GM21619 (cell line): ENCODE measurements around the gene POLN.

ENCODE experiments used
- ATAC-seq: cut with Tn5 transposase; IDR thresholded peaks from one replicate; pipeline ENCODE4 v1.9.1; 2021; ENCODE audit not compliant: unreplicated experiment

Gene POLN

DNA sequence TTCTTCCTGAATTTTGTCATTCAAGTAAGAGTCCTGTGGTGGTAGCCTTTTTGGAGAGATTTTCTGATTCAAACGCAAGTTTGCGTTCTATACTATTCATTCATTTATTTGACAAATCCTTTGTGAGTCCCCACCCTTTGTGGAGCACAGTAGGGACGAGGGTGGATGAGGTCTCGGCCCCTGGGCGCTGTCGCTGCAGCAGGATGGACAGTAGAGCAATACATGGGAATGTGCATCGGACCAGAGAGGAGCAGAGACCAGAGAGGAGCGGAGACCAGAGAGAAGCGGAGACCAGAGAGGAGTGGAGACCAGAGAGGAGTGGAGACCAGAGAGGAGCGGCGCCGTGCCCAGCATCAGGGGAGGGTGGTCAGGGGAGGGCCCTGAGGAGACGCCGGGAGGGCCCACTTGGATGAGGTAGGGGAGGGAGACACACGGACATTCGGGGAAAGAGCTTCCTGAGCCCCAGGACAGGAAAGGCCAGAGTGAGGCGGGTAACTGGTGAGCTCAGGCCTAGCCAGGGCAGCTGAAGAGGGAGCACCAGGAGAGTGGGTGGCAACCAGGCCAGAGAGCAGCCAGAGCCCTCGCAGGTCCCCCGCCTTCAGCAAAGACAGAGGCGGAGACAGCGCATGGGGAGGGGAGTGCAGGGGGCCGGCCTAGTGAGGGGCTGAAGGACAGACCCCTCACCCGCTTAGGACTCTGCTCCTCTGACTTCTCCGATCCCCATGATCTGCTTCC lies 115.4 kb downstream of the POLN start:
- no peak for ATAC-seq

DNA sequence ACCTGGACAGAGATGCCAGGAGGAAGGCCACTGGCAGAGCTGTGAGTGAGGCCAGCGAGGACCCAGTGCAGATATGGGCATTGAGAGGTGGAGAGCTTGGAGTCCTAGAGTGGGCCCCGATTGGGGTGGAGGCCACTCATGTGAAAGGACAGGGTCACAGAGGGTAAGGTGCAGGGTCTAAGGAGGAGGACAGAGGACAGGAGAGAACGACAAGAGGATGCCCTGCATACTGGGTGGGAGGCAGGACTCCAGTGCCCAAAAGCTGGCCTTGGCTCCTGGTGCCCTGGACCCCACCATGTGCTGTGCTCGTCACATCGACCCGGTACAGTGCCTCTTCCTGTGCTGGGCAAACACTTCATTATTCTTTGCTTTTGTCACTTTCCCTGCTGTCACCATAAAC lies 116.1 kb downstream of the POLN start:
- ATAC-seq = no peak

GRCh38 chr4:2125023-2125422 lies 116.9 kb downstream of the POLN start:
- ATAC-seq = no peak

GRCh38 chr4:2116687-2117400 lies 125.1 kb downstream of the POLN start:
- no peak for ATAC-seq

- ATAC-seq = no peak
Observed at GRCh38 chr4:2105559-2105958, 136.4 kb downstream of the POLN start.

- no peak for ATAC-seq
Observed at GRCh38 chr4:2104556-2105345, 137.2 kb downstream of the POLN start.

GRCh38 chr4:2103843-2104547 lies 137.9 kb downstream of the POLN start:
- ATAC-seq = no peak

DNA sequence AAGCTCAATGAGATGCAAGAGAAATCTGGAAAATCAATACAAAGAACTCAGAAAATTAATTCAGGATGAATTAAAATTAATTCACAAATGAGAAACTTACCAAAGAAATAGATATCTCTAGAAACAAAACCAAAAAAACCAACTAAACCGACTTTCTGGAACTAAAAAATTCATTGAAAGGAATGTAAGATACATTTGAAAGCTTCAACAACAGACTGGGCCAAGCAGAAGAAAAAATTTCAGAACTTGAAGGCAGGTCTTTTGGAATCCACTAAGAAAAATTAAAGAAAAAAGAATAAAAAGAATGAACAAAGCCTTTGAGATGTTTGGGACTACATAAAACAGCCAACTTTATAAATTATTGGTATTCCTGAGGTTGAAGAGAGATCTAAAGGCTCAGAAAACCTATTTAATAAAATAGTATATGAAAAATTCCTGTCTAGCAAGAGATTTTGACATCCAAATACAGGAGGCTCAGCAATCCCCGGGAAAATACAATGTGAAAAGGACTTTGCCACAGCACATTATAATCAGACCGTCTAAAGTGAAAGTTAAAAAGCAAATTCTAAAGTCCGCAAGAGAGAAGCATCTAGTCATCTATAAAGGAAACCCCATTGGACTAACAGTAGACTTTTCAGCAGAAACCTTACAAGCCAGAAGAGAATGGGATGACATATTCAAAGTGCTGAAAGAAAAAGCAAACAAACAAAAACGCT lies 138.6 kb downstream of the POLN start:
- no peak for ATAC-seq

DNA sequence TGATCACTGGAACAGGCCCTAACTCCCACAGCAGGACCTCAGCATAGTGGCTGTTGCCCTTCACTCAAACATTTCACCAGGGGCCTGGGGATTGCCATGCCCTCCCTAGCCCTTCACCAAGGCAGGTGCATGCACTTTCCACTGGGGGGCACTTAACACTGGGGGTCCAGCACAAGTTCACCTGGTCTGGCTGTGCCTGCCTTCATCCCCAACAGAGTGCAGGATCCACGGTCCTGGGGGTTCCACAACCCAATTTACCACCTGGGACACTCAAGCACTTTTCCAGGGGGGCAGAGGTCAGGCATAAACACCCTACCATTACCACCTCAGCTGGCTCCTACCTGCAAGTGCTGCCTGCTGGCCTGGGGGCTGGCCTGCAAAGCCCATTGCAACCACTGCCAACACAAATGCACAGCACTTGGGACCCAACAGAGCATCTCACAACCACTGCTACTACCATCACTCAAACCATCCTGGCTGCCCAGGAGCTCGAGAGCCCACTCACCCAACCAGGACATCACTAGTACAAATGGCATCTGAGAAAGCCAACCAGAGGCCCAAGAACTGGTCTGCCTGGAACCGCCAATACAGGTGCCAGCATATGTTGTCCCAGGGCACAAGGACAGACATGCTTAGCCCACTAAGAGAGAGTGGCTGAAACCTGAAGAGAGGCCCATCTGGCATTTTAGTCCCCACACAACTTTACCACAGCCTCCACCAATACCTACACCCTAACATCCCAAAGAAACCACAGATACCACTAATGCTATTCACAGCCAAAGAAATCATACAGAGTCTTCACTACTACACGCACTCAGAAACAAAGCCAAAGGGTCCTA lies 139.7 kb downstream of the POLN start:
- no peak for ATAC-seq

DNA sequence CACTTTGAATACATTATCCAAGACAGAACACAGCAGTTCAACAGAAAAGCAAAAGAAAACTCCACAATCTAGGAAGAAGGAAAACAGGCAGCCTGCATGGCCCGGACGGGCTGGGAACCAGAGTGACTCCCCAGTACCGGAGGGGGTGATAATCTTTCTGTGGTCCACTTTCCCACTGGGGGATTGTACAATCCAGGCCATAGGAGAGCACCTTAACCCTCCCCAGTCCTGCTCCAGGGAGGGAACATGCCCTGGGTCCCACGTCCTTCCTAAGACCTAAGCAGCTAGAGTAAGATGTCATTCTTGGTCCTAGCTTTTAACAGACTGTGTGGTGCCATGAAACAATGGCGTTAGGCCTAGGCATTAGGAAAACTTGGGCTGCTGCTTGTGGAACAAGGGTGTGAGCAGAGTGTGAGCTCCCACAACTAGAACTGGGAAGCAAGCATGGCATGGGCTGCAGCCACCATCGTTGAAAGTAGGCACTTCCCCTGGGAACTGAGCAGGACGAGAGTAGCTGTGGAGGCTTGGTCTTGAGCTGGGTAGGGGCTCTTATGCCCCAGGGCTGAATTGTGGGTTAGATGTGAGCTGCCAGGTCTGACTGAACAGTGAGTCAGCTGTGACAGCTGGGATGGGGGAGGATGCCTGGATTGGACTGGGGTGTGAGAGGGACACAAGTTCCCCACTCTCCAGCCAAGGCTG lies 140.4 kb downstream of the POLN start:
- no peak for ATAC-seq

DNA sequence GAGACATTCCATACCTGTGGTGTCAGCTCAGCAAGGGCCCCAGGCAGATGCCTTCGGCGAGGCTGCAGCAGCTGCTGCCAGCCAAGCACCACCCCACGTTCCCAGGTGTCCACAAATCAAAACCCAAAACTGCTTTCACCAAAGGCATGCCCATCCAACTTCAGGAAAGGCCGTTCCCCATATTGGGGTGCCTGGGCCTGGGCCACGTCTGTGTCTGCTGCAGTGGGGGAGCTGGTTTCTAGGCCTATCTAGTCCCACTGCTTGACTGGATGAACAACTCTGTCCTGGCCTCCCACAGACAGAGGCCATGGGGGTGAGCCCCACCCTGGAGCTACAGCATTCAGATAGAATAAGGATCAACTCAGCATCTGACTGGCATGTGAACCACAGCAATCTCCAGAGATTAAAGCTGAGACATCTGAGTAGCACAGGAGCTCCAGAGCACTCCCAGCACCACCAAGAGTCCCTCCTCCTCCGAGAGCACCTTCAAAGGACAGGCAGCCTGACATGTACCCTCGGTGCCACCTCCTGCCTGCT lies 145.8 kb downstream of the POLN start:
- ATAC-seq = no peak

DNA sequence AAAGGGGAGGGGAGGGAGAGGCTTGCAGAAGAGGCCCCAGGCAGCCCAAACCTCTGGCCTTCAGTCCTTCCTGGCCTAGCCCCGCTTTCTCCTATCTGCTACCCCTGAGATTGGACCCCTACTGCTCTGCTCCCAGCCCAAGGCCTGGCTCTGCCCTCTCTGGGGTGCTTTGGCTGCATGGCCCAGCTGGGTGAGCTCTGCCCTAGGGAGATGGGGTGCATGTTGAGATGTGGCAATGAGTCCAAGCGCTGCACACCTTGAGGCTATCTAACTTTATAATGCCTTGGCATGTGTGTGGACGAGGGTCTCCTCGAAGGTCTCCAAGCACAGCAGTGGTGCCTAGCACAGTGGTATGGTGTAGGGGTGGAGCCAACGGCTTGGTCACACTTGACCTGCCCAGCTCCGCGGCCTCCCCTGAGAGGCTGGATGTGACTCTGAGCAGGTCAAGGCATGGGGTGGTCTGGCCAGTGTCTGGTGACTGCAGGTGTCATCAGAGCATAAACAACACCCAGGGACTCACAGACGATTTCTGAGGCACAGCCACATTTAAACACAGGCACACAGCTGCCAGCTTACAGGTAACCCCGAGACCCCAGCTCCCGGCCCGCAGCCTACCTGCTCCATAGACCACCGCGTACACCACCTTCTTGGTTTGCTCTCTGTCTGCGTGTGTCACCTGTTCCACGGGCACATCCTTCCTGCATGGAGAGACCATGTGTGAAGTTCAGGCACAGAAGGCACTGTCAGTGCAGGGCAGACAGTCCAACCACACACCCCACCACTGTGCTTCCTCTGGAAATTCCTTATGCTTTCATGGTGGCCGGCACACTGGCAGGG lies 146.5 kb downstream of the POLN start:
- ATAC-seq = no peak

- no peak for ATAC-seq
Observed at GRCh38 chr4:2094545-2094944, 147.4 kb downstream of the POLN start.

- ATAC-seq = no peak
Observed at GRCh38 chr4:2093265-2093664, 148.7 kb downstream of the POLN start.

DNA sequence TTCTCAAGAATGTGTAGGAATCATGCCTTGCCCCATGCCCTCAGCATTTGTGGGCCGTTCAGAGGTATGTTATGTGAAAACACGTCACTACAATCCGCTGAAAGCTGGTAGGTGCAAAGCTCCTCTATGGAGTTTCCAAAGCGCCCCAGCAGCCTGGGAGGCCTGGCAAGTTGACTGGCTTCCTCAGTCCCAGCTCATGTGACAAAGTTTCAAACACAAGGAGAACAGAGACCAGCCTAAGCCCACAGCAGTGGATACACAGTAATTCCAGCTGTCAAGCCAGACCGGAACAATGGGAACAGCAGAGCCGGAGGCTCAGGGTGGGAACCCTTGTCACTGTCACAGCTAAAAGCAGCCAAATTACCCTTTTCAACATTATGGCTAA lies 149.3 kb downstream of the POLN start:
- no peak for ATAC-seq

DNA sequence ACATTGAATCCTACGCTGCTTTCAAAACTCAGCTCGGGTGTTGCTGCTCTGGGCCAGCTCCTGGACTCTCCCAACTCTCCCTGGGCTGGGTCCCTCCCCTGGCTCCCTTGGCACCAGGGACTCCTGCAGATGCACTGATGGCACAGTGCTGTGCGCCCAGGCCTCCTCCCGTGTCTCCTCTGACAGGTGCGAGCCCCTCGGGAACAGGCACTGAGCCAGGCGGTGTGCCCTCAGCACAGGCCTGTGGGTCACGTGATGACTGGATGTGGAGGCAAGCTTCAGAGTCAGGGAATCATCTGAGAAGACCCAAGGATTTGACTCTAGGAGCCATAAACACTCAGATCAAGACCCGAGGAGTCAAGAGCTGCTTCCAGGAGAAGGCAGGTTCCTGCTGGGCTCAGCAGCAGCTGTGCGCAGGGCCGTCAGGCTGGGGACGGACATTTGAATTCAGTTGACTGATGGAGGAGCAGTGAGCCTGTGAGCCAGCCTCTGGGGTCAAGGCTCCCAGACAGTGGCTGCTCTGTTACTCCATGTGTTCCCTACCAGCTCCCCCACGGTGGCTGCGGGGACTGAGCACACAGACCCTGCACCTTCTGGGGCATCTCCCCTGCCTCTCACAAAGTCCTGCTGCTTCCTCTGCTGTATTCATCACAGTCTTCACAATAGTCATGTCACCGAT lies 149.8 kb downstream of the POLN start:
- ATAC-seq = no peak

GRCh38 chr4:2090642-2091041 lies 151.3 kb downstream of the POLN start:
- no peak for ATAC-seq
